GM19238 (cell line): ENCODE data around the gene NETO1.

ENCODE experiments used
- DNase-seq: peaks from one replicate; pipeline ENCODE4 v3.0.0; 2011; ENCODE audit warnings: low spot score; ENCODE audit not compliant: insufficient read length

NETO1 gene

DNA sequence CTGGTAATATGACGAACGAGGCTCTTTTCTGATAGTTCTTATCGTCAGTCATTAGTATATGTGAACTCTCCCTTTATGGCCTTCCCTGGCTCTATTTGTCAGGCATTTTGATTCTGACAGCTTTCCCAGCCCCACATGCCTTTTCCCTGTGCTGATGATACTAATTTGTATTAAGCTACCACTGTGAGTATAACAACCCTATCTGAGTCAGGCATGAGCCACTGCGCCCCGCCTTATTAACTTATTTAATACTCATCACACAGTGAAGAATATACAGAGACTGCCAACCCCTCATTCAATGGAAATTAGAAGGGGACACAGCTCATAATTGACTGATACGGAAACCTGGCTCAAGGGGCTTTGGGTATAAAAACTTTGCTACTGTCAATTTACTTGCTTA lies 140.0 kb downstream of the NETO1 start:
- DNase-seq: no peak

DNA sequence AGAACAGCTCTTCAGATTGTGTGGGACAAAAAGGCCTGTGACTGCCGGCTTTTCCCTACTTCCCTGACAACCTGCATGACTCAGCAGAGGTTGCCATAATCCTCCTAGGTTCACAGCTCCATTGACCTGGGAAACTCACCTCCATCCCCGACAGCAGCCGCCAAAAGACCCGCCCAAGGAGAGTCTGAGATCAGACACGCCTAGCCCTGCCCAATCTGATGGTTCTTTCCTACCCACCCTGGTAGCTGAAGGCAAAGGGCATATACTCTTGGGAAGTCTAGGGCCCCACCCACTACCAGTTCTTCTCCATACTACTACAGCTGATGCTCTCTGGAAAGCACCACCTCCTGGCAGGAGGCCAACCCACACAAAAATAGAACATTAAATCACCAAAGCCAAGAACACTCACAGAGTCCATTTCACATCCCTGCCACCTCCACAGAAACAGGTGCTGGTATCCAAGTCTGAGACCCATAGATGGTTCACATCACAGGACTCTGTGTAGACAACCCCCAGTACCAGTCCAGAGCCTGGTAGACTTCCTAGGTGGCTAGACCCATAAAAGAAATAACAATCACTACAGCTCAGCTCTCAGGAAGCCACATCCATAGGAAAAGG lies 140.6 kb downstream of the NETO1 start:
- no peak for DNase-seq

DNA sequence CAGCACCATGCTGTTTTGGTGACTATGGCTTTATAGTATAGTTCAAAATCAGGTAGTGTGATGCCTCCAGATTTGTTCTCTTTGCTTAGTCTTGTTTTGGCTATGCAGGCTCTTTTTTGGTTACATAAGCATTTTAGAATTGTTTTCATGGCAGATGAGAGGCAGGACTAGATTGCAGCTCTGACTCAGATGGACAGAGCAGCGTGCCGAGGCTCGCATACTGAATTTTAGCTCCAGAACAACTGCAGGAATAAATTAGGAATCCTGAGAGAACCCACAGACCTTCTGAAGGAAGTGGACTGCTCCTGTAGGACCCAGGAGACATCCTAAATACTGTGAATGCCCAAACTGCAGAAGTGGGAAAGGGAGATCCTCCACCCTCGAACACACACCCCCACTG lies 141.6 kb downstream of the NETO1 start:
- no peak for DNase-seq

DNA sequence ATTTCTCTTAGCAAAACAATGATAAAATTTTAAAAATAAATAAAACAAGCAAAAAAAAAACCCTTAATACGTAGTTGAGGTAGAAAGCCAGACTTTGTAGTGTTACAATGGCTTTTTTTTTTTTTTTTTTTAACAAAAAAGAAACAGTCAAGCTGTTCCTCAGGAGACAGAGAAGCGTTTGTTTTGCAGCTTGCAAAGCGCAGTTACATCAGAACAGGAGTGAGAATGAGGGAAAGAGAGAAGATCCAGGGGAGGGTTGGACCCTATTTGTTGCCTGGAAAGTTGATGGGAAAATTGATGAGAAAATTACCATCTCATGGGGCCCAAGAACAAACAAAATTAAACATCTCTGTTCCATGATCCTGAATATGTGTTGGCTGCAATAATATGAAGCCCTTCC lies 146.5 kb downstream of the NETO1 start:
- no peak for DNase-seq

DNA sequence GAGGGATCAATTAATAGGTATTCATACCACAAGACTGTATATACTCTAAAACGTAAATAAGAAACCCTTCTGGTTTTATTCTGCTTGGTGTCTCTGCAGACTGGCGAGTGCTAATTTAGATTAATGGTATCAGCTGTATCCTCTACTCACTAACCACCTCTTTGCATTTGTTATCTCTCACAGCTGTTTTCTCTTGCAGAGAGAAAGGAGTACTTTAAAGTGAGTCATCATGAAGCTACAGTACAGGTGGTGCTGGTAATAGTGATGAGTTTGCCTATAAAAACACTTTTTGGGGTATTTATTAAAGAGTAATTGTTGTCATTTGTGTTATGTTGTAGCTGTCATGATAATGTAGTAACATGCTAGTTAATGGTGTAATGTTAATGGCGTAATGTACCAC lies 147.7 kb downstream of the NETO1 start:
- no peak for DNase-seq

DNA sequence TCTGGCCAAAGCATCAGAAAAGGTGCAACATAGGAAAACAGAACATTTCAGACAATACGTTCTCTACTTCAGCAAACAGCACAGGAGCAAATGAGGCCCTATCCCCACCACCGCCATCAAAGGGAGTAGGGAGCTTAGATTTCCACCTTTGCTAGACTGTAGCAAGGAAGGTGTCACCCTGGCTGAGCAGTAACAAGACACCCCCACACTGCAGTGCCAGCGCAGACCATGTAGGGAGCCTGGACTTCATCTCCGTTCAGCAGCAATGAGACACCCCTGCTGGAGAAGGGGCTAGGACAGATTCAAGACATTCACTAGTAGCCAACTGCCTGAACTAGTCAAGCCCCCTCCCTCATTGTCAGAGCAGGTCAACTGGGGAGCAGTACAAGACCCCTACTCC lies 163.6 kb downstream of the NETO1 start:
- DNase-seq: no peak

DNA sequence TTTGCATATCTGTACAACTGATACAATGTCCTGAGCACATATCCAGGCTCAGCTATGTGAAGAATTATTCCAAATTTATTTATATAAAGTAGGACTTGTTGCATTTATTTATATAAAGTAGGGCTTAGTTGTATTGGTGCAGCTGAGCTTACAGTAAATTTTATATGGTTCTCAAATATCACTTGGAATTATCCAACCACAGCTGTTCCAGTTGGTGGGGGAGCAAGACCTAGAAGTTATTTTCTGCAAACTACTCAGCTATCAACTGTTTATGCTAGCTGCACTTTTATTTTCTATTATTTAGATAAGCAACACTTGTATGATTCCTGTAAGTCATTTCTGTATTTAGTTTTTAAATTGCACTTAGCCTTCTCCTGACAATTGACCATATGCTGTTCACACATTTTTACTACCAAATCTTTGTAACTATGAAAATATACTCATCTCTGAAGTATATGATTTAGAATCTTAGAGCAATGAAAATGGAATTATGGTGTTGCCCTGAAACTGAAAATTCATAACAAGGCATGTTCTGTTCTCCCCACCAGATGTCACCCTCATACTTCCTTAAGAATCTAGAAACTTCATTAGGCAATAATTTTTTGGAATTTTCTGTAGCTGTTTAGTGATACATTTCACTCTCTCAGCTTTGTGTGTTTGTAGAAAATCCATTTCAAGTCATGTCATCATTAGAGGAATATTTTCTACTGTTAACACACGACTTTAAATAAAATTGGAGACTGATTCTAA lies 166.7 kb downstream of the NETO1 start:
- DNase-seq: no peak

DNA sequence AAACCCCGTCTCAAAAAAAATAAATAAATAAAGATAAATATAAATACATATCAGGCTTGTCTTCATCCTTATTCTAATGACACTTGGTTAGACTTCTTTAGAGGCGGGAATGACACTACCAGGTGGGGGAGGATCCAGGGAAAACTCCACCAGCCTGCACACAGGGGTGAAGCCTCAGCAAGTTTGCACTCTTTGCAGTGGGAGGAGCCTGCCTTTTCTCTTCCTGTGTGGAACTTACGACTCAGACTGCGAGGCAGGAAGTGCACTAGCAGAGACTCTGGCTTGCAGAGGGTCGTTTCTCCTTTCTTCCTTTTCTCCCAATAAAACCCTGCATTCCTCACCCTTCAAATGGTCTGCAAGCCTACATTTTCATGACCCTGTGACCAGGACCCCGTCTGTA lies 170.1 kb downstream of the NETO1 start:
- no peak for DNase-seq

DNA sequence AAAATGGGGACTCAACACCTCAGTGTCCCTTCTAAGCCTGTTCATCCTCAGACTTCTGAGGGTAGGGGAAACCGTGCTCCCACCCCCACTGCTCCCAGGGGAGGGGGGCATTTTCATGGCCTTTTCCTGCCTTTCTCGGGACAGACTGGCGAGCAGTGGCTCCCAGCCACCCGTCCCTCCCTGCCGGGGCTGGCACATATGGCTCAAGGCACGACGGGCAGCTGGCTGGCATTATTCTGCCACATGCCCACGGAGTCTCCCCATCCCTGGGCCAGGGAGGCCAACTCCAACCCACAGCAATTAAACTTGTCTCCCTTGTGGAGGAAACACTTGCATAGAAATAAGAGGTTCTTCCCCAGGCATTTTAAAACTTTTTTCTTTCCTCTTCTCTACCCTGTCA lies 175.2 kb downstream of the NETO1 start:
- no peak for DNase-seq
